Spinal cord (tissue), 10 donors: Measurements from ENCODE around the gene C15orf61. TPM values are rescaled to one million over a fixed set of nuclear protein-coding genes. Genes with fewer than 3 reads are reported as not detected.

Experiments
- DNase-seq, 6 donors: peaks; one replicate each; pipeline versions ENCODE4 v3.0.0 to v3.0.0-alpha.2; 2013 to 2015; ENCODE audit warnings: low spot score in 6 of 6, low read depth in 4 of 6
- H3K27ac ChIP-seq: one replicate; pipeline ENCODE4 v1.5.1; 2013; ENCODE audit warnings: low read depth, low read length, control low read depth
- H3K27me3 ChIP-seq: one replicate; pipeline ENCODE4 v1.6.1; 2013; ENCODE audit warnings: low read length; ENCODE audit not compliant: control insufficient read depth, insufficient read depth
- H3K36me3 ChIP-seq: one replicate; pipeline ENCODE4 v1.6.1; 2013; ENCODE audit warnings: low read length; ENCODE audit not compliant: control insufficient read depth, insufficient read depth
- H3K4me1 ChIP-seq: one replicate; pipeline ENCODE4 v1.6.1; 2013; ENCODE audit warnings: low read length; ENCODE audit not compliant: control insufficient read depth, insufficient read depth
- H3K4me3 ChIP-seq: one replicate; pipeline ENCODE4 v1.5.1; 2013; ENCODE audit warnings: low read depth, low read length, control low read depth
- H3K9me3 ChIP-seq: one replicate; pipeline ENCODE4 v1.6.1; 2013; ENCODE audit warnings: low read length; ENCODE audit not compliant: control insufficient read depth, insufficient read depth
- WGBS: methylation state at CpG from one replicate; pipeline ENCODE4 v1.1.5; 2013; ENCODE audit warnings: missing lambda C conversion rate; ENCODE audit not compliant: insufficient coverage; 5-methylcytosine and 5-hydroxymethylcytosine counted together
- long read RNA-seq, 4 donors: transcript quantifications; one replicate each; lab custom pipeline, GENCODE V29; 2026
- polyA plus RNA-seq, 2 donors: library from polyadenylated mRNA; unstranded; fragments of 120-200 nt; gene quantifications; one replicate each; pipeline ENCODE4 v1.2.1, GENCODE V29; 2013; ENCODE audit not compliant: insufficient read length in 2 of 2
- total RNA-seq, 2 donors: library from RNA; depleted of rRNA in 1 of 2; stranded (reverse); fragments of 120-200 nt in 1 of 2; fragments of >200 nt in 1 of 2; gene quantifications; one replicate each; pipeline versions ENCODE4 v1.2.3 to v1.2.4, GENCODE V29; 2013 to 2014
- donor health status: healthy.

C15orf61 gene
- total RNA-seq: 10 to 100 TPM in 1 of 2 donors, 1 to 10 TPM in 1; 5.3 to 11.5 TPM
- polyA plus RNA-seq: 10 to 100 TPM; 13.3 to 14.5 TPM
- long read RNA-seq, donor 1, full-length matches to known transcripts: 28 of 42 reads
- long read RNA-seq, donor 1, partial matches to known transcripts: 14 of 42 reads
- long read RNA-seq, donor 1, other reads (novel, unspliced or antisense): 0 of 42 reads
- long read RNA-seq, donor 2, full-length matches to known transcripts: 7 of 7 reads
- long read RNA-seq, donor 2, partial matches to known transcripts: 0 of 7 reads
- long read RNA-seq, donor 2, other reads (novel, unspliced or antisense): 0 of 7 reads
- long read RNA-seq, donor 3, full-length matches to known transcripts: 10 of 10 reads
- long read RNA-seq, donor 3, partial matches to known transcripts: 0 of 10 reads
- long read RNA-seq, donor 3, other reads (novel, unspliced or antisense): 0 of 10 reads
- long read RNA-seq, donor 4, full-length matches to known transcripts: 27 of 27 reads
- long read RNA-seq, donor 4, partial matches to known transcripts: 0 of 27 reads
- long read RNA-seq, donor 4, other reads (novel, unspliced or antisense): 0 of 27 reads

GRCh38 chr15:67521029-67521782 lies at the start of gene C15orf61:
TSS of gene C15orf61 (plus strand) at chr15:67521131. CDS start at chr15:67521249, 118 bp downstream.
- Histone ChIP-seq H3K4me1 (peaks cover 5% of the 10 kb centered on the region), H3K27ac (peak within 1 kb of the TSS; percentile 90), H3K4me3 (peak within 1 kb of the TSS; percentile 80), H3K36me3 (no peaks in the 10 kb centered on the region), H3K9me3 (no peaks in the 10 kb centered on the region), H3K27me3 (no peaks in the 10 kb centered on the region)
- DNase-seq: peak in 5 of 6 donors; percentile 61 to 94 (median 74)
- 0% methylated on average over 94 of the region's 94 CpGs for WGBS

- Histone ChIP-seq H3K27me3 (no peaks in the 10 kb centered on the region), H3K4me3 (no peak overlapping the region), H3K4me1 (no peaks in the 10 kb centered on the region), H3K9me3 (no peaks in the 10 kb centered on the region), H3K27ac (no peak overlapping the region), H3K36me3 (no peaks in the 10 kb centered on the region)
- DNase-seq: no peak
- 100% methylated on average over 1 of the region's 1 CpG for WGBS
Observed at GRCh38 chr15:67472957-67473356, 48.0 kb upstream of the C15orf61 start.

- H3K27ac ChIP-seq: no peak overlapping the region
- no peaks in the 10 kb centered on the region for H3K27me3 ChIP-seq
- H3K36me3 ChIP-seq: no peaks in the 10 kb centered on the region
- WGBS: 85% methylated on average over 2 of the region's 5 CpGs
- no peaks in the 10 kb centered on the region for H3K9me3 ChIP-seq
- H3K4me3 ChIP-seq: no peak overlapping the region
- no peak for DNase-seq
- no peaks in the 10 kb centered on the region for H3K4me1 ChIP-seq
Observed at GRCh38 chr15:67474405-67475110, 46.4 kb upstream of the C15orf61 start.

GRCh38 chr15:67479781-67480505 lies 41.0 kb upstream of the C15orf61 start:
- no peaks in the 10 kb centered on the region for H3K4me1 ChIP-seq
- peak in 1 of 6 donors; percentile 39 for DNase-seq
- 86% methylated on average over 2 of the region's 5 CpGs for WGBS
- H3K36me3 ChIP-seq: no peaks in the 10 kb centered on the region
- peak overlapping the region; percentile 29 for H3K27ac ChIP-seq
- no peaks in the 10 kb centered on the region for H3K9me3 ChIP-seq
- H3K4me3 ChIP-seq: no peak overlapping the region
- no peaks in the 10 kb centered on the region for H3K27me3 ChIP-seq

- Histone ChIP-seq H3K27me3 (no peaks in the 10 kb centered on the region), H3K27ac (no peak overlapping the region), H3K36me3 (no peaks in the 10 kb centered on the region), H3K4me1 (no peaks in the 10 kb centered on the region), H3K9me3 (no peaks in the 10 kb centered on the region), H3K4me3 (no peak overlapping the region)
- no peak for DNase-seq
- WGBS: no CpG with 5 or more reads among the region's 1 CpG
Observed at GRCh38 chr15:67480741-67481140, 40.2 kb upstream of the C15orf61 start.

GRCh38 chr15:67481680-67482079 lies 39.3 kb upstream of the C15orf61 start:
- no peaks in the 10 kb centered on the region for H3K9me3 ChIP-seq
- no peak for DNase-seq
- no peak overlapping the region for H3K4me3 ChIP-seq
- no peaks in the 10 kb centered on the region for H3K36me3 ChIP-seq
- no peak overlapping the region for H3K27ac ChIP-seq
- no CpG with 5 or more reads among the region's 2 CpGs for WGBS
- no peaks in the 10 kb centered on the region for H3K27me3 ChIP-seq
- no peaks in the 10 kb centered on the region for H3K4me1 ChIP-seq

- DNase-seq: no peak
- no peak overlapping the region for H3K4me3 ChIP-seq
- WGBS: no CpG with 5 or more reads among the region's 1 CpG
- no peaks in the 10 kb centered on the region for H3K9me3 ChIP-seq
- H3K36me3 ChIP-seq: no peaks in the 10 kb centered on the region
- H3K27ac ChIP-seq: no peak overlapping the region
- no peaks in the 10 kb centered on the region for H3K4me1 ChIP-seq
- no peaks in the 10 kb centered on the region for H3K27me3 ChIP-seq
Observed at GRCh38 chr15:67495585-67495984, 25.3 kb upstream of the C15orf61 start.

GRCh38 chr15:67501177-67501835 lies 19.6 kb upstream of the C15orf61 start:
- no peak overlapping the region for H3K4me3 ChIP-seq
- no peaks in the 10 kb centered on the region for H3K9me3 ChIP-seq
- H3K4me1 ChIP-seq: no peaks in the 10 kb centered on the region
- no peaks in the 10 kb centered on the region for H3K36me3 ChIP-seq
- no CpG with 5 or more reads among the region's 2 CpGs for WGBS
- H3K27ac ChIP-seq: no peak overlapping the region
- peak in 2 of 6 donors; percentile 63 to 86 for DNase-seq
- H3K27me3 ChIP-seq: no peaks in the 10 kb centered on the region
